Right ventricle myocardium inferior (tissue), 1 donor: Measurements from ENCODE around the gene CACNA1E. TPM values are rescaled to one million over a fixed set of nuclear protein-coding genes. Genes with fewer than 3 reads are reported as not detected.
A peak's percentile ranks its signal among the peaks of the same experiment; 100 is the strongest.

Experiments used
- ATAC-seq: fragments of 200-7000 bp; cut with Tn5 transposase; one replicate; pipeline ENCODE4 v1.9.1; 2020; ENCODE audit warnings: mild to moderate bottlenecking, moderate library complexity
- DNase-seq: peaks from one replicate; pipeline ENCODE4 v3.0.0; 2021; ENCODE audit errors: missing footprints
- intact Hi-C: fragments of 100-400 bp; cut with DNase I; formaldehyde crosslinking; loops from one replicate; pipeline ENCODE4 v1.11.0; 2022
- total RNA-seq: library from RNA; stranded (reverse); fragmentation: NEBNext Ultra II Directional; extraction: Animal tissue kit (Norgen Biotek cat#: 25700); gene quantifications from one replicate; pipeline ENCODE4 v1.2.1, GENCODE V29; 2021
- donor health status: DM: no; HTN: yes; CAD: no; lungs with severe emphysema.

CACNA1E gene
- total RNA-seq, 1 donor from 2014 or later: 3.7 TPM

DNA sequence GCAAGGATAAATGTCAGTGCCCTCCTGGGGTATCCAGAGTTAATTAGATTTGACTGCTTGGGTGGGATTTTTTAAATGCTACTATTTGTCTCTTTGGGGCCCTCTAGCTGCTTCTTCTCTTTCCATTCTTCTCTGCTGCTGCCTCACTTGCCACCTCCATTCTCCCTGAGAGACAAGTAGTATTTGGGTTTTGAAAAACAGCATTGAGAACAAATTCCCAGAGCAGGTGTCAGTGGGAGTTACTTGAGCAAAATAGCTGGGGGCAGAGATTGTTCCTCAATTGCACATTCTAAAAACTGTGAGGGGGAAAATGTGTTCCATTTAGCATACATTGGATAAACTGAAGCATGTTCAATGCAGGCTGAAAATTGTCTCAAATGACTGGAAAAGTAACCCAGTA lies 286.5 kb downstream of the CACNA1E start:
- no peak for DNase-seq
- no peak for ATAC-seq
- intact Hi-C loops: no loop called here

DNA sequence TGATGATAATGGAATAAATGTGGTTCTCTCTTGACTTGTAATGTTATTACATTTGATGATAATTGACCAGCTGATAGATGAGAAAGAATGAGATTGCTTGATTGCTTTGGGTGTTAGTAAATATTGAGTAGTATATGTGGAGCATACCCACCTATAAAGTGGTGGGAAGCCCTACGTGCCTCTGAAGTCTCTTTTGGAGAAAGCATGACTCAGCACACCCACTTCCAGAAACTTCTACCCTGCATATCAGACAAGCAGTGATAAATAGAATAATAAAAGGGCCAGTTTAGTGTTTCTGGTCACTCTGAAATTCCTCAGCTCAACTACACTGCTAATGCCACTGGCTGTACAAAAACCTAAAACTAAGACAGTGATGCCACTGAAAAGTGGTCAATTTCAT lies 289.4 kb downstream of the CACNA1E start:
- DNase-seq (no peak), ATAC-seq (no peak)
- intact Hi-C loops: no loop called here

DNA sequence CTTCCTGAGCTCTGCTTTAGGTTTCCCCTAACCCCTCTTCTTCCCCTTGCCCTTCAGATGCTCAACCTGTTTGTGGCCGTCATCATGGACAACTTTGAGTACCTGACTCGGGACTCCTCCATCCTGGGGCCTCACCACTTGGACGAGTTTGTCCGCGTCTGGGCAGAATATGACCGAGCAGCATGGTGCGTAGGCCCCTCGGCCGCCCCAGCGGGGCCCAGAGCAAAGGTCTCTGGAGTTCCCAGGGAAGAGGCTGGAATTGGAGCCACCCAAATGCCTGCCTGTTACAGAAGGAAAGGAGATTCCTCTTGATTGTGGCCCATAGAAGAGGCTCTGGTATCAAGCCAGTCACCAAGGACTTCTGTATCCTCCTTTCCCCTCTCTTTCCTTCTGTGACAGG lies 292.7 kb downstream of the CACNA1E start:
- ATAC-seq (no peak), DNase-seq (no peak)
- intact Hi-C loops: no loop called here

DNA sequence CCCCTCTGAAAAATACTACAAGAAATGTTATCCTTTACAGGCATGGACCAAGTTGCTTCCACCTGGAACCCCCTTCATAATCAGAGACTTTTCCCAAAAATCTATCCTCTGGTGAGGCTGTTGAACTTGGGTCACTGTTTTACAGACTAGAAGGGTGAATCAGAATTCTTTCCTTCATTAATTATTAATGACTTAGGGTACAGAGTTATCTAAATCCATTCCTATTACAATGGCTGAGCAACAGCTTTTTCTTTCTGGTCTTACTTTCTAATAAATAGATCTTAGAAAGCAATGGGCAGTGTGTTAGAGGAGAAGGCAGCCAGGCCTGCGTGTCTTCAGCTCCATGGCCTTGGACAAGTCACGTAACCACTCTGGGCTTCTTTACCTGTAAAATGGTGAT lies 294.0 kb downstream of the CACNA1E start:
- DNase-seq (no peak), ATAC-seq (no peak)
- intact Hi-C loops: no loop called here

DNA sequence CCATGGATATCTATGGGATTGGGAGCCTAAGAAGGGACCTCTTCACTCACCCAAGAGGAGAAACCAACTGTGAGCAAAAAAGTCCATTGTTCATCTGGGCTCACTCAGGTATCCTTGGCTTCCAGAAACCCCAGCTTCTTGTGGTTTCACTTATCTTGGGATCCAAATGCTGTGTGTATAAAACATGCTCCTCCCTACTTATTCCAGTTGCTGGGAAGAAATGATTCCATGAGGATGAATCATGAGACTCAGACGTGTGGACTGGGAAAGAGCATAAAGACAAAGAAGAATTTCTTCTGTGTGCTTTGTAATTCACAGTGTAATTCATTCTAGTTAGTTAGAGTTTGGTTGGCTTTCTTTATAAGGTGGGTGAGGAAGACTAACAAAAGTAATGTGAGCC lies 294.5 kb downstream of the CACNA1E start:
- intact Hi-C loops: no loop called here
- ATAC-seq (no peak), DNase-seq (no peak)

DNA sequence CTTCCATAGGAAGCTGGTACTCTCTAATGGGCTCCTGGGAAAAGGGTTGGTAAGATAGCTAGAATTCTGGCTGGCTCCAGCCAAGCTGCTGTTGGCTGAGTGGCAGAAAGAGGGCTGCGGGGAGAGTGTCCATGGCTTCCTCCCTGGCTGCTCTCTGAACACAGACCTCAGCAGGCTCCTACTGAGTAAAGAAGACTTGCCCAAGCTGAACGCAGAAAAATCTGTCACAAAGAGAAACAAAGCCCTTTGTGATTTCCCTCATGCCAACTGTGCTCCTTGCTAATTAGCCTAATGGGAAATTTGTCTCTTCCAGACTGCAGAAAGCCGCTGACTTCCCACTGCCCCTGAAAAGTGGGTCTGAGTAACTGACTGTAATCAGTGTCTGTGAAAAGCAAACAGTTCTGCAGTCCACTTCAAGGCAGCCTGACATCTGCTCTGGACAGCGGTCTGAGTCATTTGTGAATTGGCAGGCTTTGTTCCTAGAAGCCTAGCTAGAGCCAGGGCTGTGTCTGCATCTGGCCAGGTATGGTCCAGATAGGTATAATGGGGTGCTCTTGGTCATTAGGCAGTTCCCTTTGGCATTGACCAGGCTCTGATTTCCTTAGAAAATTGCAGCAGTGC lies 295.4 kb downstream of the CACNA1E start:
- intact Hi-C loops: no loop called here
- ATAC-seq: no peak
- DNase-seq: no peak

DNA sequence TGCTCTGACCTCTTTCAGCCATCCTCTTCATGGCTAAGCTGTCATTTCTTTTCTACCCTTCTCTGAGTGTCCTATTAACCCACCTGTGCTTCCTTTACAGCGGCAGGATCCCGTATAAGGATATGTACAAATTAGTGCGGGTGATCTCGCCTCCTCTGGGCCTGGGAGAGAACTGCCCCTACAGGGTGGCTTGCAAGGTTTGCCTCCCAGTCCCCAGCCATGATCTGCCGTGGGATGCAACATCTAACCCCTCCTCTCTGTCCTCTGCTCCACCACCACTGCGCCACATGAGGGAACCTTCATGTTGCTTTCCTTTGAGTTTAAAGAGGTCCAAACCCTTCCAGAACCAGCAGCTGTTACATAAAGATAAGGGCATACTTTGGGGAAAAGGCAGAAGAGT lies 296.0 kb downstream of the CACNA1E start:
- no peak for ATAC-seq
- intact Hi-C loops: no loop called here
- no peak for DNase-seq

DNA sequence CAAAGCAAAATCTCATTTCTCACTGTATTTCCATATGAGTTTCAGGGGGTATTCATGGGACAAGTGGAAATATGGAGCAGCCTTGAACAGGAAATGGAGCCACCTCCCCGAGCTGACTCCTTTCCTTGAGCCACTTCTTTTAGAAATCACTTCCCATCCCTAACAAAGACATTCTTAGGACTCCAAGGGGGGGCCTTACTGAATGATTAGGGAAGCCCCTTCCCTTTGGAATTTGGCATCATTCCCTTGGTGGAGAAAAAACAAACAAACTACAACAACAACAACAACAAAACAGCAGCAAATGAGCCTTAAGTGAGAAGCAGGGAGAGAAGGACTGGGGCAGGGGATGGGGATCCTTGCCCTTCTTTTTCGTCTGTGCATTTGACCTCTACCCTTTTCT lies 299.9 kb downstream of the CACNA1E start:
- intact Hi-C loops: no loop called here
- no peak for DNase-seq
- no peak for ATAC-seq

DNA sequence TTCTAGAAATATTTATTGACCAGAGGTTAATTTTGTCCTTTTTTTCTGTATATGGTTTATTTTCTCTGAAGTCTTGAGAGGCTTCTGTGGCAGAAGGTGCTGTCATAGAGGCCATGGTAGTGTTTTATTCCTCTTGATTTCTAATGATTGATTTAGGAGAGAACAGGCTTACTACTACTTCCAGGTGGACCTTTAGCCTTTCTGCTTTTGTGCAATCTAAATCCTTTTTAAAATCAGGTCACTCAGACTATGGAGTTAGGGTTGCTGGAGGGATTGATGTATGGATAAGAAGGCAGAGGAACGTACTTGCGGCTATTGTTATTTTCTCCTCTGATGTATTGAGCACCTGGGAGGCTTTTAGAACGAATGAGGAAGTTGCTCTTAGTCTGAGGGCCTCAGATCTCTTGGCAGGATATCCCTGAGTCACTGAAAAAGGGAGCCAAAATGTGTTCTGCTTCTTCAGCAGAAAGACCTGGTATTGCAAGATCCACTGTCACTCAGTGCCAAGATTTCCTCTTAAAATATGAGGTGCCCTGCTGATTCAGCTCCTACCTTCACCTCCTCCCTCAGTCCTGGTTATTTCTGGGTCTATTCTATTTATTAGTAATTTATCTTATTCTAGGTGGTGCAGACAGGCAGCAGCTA lies 300.8 kb downstream of the CACNA1E start:
- intact Hi-C loops: no loop called here
- ATAC-seq: no peak
- DNase-seq: no peak

DNA sequence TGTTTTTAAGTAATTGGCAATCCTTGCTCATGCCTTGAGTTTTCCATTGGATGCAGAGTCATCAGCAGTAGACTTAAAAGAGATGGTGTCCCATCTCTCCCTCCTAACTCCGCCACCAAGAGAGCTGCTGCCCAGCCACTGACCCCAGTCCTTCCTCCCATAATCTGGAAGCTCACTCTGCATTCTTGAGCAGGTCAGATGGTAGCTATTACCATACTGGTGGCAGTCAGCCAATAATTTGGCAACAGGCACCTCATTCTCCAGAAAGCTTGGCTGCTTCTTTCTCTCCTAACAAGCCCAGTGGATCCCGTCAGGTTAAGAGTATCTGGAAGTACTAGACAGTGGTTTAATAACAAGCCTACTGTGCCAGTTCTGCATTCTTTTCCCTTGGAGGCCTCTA lies 306.1 kb downstream of the CACNA1E start:
- no peak for DNase-seq
- ATAC-seq: peak; percentile 31
- intact Hi-C loops: no loop called here

DNA sequence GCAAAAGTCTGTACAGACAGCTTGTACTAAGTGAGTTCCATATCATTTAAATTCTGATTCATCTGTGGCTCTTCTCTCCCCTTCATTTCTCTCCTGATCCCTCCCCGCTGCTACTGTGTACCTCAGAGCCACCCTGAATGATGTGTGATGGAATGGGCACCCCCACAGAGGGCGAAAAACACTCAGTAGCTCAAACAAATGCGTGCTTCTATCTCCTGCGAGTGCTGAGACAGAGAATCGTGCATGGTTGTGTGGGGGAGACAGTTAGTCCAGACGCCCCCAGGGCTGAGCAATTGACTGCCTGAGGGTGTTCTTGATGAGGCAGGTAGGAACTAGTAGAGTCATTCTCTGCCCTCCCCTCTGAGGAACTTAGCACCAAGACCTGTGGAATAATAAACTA lies 308.4 kb downstream of the CACNA1E start:
- intact Hi-C loops: no loop called here
- ATAC-seq (no peak), DNase-seq (no peak)

DNA sequence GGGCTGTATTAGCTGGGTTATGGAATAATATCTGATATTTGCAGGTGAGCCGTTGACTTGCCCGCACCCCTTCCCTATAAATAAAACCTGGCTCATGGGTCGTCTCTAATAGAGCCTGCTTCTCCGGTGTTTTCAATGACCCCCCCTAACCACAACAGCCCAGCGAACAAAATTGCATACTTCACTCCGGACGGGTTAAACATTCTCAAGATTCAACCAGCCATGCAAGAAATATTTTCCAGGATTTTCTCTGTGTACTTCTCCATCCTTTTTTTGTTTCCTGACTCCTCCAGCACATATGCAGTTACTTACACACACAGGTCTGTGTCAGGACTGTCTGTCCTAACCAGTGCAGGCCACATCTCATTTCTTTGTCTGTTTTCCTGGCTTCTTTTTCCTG lies 310.5 kb downstream of the CACNA1E start:
- DNase-seq: no peak
- intact Hi-C loops: no loop called here
- ATAC-seq: no peak

DNA sequence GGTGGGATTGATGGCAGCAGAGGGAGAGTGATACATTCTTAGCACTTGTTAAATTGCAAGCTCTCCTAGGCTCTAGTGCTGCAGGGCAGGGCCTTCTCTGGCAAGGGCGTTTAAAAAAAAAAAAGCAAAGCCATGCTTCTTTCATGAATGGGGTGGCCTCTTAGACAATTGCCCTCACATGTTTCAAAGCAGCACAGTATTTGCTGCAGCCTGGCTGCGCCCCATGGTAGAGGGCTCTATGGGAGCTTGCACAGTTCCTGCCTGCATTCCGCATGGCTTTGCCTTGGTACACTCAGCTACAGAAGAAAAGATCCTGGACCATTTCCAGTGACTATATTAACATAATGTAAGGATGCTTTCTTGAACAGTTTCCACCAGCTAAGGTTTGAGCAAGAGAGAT lies 311.0 kb downstream of the CACNA1E start:
- no peak for DNase-seq
- intact Hi-C loops: no loop called here
- ATAC-seq: no peak

DNA sequence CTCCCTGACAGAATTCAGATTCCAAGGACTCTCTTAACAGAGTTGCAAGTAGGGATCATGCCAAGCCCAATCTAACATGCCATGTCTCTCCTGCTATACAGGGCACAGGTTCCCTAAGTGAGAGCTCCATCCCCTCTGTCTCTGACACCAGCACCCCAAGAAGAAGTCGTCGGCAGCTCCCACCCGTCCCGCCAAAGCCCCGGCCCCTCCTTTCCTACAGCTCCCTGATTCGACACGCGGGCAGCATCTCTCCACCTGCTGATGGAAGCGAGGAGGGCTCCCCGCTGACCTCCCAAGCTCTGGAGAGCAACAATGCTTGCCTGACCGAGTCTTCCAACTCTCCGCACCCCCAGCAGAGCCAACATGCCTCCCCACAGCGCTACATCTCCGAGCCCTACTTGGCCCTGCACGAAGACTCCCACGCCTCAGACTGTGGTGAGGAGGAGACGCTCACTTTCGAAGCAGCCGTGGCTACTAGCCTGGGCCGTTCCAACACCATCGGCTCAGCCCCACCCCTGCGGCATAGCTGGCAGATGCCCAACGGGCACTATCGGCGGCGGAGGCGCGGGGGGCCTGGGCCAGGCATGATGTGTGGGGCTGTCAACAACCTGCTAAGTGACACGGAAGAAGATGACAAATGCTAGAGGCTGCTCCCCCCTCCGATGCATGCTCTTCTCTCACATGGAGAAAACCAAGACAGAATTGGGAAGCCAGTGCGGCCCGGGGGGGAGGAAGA lies 315.0 kb downstream of the CACNA1E start:
- intact Hi-C loops: no loop called here
- DNase-seq (peak; percentile 62), ATAC-seq (no peak)

DNA sequence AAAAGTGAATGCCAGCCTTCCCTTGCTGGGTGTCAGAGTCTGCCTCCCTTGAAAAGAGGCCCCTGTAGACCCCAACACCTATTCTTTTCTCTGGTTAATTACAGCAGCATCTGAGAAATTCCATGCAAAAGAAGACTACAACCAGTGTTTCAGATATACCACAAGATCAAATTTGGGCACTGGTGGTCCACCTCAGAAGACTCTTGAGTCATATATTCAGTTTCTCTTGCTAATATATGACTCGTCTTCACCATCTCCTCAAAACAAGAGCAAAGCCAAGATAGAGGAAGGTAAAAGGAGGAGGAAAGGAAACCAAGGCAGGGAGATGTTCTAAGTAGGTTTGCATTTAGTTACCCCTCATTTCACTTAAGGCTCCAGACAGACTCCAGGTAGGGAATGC lies 318.3 kb downstream of the CACNA1E start:
- ATAC-seq (no peak), DNase-seq (no peak)
- intact Hi-C loops: no loop called here

DNA sequence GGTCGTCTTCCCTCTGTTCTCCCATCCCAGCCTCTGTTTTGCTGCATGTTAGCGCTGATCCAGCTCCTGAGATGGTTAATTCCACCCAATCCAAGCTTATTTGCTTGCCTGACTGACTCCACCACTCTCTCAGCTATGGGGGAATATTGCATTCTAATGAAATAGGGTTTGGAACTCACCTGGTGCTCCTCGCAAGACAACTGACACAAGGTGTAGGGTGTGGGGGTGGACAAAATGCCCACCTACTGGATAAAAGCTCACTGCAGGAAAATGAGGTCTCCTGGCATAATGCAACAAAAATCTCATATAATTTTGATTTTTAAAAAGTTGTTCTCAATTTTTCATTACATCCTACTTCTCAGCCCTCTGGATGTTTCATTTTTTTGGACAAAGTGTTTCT lies 319.1 kb downstream of the CACNA1E start:
- DNase-seq (no peak), ATAC-seq (no peak)
- intact Hi-C loops: no loop called here

DNA sequence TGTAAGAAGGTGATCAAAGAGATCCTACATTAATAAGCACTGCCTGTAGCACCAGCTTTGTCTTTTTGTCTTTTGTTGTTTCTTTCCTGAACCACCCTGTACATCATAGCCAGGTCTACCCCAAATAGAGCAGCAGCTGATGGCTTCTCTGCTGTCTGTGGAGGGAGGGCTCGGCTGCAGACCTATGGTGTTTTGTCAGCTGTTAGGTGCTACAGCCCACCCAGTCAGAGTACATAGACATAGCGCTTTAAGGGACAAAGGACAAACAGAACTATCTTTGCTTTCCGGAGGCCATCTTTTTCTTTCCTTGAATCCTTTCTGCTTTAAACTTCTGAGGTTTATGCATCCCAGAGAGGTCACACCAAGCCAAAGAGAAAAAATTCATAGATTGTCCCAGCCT lies 320.1 kb downstream of the CACNA1E start:
- no peak for ATAC-seq
- intact Hi-C loops: no loop called here

DNA sequence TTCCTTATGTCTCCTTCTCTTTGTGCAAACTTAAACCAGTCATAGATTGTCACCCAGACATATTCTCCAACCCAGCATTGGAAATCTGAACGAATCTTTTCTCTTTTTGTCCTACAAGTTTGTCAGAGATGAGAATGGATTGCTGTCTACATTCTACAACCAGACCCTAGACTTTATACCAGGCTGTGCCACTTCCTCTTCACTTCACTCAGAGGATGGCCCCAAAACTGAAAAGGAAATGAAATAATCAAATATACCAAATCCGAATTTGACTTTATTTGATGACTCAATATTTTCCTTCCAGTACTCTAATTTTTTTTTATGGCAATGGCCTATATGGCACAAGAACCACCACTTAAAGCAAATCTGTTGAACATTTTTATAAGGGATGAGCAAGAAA lies 321.7 kb downstream of the CACNA1E start:
- ATAC-seq (no peak), DNase-seq (no peak)
- intact Hi-C loops: no loop called here

More for the DNA sequence above, 320.1 kb downstream of the CACNA1E start:
- DNase-seq: no peak

DNA sequence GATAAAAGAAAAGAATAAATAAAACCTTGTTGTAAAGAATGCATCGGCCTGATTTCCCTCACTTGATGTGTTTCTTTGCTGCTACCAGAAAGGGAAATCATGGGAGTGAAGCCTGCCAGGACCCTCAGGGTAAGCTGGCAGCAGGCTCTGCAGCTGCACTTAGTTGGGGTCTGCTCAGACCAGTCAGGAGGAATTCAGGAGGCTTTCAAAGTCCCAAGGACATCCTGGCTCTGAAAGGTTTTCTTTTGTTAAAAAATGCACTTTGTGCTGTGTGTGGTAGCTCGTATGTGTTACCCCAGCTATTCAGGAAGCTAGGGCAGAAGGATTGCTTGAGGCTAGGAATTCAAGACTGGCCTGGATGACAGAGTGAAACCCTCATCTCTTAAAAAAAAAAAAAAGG lies 323.4 kb downstream of the CACNA1E start:
- DNase-seq (no peak), ATAC-seq (no peak)
- intact Hi-C loops: no loop called here

DNA sequence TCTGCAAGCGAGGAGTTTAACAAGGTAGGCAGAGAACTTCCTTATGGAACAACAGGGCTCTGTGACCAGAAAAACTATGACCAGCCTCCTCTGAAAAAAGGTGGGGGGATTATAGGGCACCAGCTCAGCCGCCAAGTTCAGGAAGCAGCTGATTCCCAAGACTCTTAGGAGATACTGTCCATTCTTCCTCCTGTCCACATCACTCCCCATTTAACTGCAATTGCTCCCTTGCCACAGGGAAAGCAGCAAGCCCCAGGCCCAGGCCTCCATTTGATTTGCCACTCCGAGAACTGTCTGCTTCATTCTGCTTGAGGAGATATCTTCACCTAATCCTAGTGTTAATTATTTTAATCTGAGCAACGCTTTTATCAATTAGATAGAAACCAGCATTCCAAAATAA lies 323.9 kb downstream of the CACNA1E start:
- no peak for ATAC-seq
- DNase-seq: no peak
- intact Hi-C loops: no loop called here
